Measurements from ENCODE around the gene C1GALT1C1.

DNA sequence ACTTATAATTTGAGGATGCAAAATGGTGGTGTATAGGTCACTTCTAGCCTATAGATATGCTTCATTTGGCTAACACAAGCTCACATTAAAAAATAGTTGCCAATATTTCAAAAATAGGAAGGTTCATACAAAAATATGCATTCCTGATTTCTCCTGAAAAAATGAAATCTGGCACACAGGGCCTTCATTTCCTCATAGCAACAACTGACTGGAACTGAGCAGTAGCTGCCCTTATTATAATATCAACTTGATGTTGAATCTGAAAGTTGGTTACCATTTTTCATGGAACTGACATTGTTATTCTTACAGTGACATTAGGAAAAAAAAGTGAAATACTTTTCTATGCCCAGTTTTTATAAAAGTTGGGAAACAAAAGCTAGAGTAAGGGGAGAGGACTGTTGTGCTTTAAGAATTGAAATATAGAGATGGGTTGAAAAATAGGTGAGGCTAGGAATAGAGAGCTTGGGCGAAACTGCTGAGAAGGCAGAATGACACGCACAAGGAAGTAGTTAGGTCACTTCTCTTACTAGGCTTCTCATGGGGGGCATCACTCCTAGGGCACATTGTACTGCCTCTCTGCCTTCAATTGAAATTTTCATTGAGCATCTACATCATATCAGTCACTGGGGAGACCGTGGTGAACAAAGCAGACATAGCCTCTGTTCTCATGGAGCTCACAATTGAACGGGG, 43.1 kb upstream of the C1GALT1C1 start:
- TF ChIP-seq HDGF (IDR thresholded peaks at IDR 0.05; ENCODE audit: borderline replicate concordance) (no peak), SP1 (IDR thresholded peaks at IDR 0.05) (no peak), SUZ12 (IDR thresholded peaks at IDR 0.05) (no peak), LEF1 (IDR thresholded peaks at IDR 0.05; ENCODE audit: borderline replicate concordance) (no peak), BHLHE40 (IDR thresholded peaks at IDR 0.05; ENCODE audit: borderline replicate concordance) (no peak), ZNF384 (IDR thresholded peaks at IDR 0.05) (no peak), FOXM1 (IDR thresholded peaks at IDR 0.05; ENCODE audit: borderline replicate concordance) (no peak), CTBP1 (IDR thresholded peaks at IDR 0.05; ENCODE audit: borderline replicate concordance) (no peak), NFRKB (IDR thresholded peaks at IDR 0.05) (no peak), FOXK2 (IDR thresholded peaks at IDR 0.05) (no peak), ELF4 (IDR thresholded peaks at IDR 0.05) (no peak), L3MBTL2 (conservative IDR thresholded peaks at IDR 0.05) (no peak)
- TF ChIP-seq, protein P1, sequence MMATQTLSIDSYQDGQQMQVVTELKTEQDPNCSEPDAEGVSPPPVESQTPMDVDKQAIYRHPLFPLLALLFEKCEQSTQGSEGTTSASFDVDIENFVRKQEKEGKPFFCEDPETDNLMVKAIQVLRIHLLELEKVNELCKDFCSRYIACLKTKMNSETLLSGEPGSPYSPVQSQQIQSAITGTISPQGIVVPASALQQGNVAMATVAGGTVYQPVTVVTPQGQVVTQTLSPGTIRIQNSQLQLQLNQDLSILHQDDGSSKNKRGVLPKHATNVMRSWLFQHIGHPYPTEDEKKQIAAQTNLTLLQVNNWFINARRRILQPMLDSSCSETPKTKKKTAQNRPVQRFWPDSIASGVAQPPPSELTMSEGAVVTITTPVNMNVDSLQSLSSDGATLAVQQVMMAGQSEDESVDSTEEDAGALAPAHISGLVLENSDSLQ (IDR thresholded peaks at IDR 0.05): no peak

Measured in HEK293T (cell line).